HepG2 (cell line): Measurements from ENCODE around the gene TRAPPC12. TPM values are rescaled to one million over a fixed set of nuclear protein-coding genes. Genes with fewer than 3 reads are reported as not detected.

Experiments
- ATF6 ChIP-seq: sonication (generic); formaldehyde crosslinking; conservative IDR thresholded peaks from 2 replicates; pipeline ENCODE4 v1.4.0; 2020; ENCODE audit warnings: missing genetic modification reagents
- BCL6 ChIP-seq: IDR thresholded peaks from 2 replicates; pipeline ENCODE4 v1.6.1; 2016; ENCODE audit warnings: missing genetic modification reagents, missing compliant biosample characterization
- GFI1 ChIP-seq: sonication (generic); formaldehyde crosslinking; IDR thresholded peaks from 2 replicates; pipeline ENCODE4 v1.5.0; 2020; ENCODE audit warnings: missing genetic modification reagents, mild to moderate bottlenecking, borderline replicate concordance
- PHF8 ChIP-seq: sonication (generic); formaldehyde crosslinking; IDR thresholded peaks from 2 replicates; pipeline ENCODE4 v1.5.0; 2020; ENCODE audit warnings: missing genetic modification reagents
- RFX3 ChIP-seq: IDR thresholded peaks from 2 replicates; pipeline ENCODE4 v1.6.1; 2016; ENCODE audit warnings: missing biosample characterization, missing genetic modification reagents
- SAFB2 ChIP-seq: sonication (generic); formaldehyde crosslinking; IDR thresholded peaks from 2 replicates; pipeline ENCODE4 v1.5.1; 2020; ENCODE audit warnings: missing genetic modification reagents, low read depth, mild to moderate bottlenecking, borderline replicate concordance
- SPEN ChIP-seq: sonication (generic); formaldehyde crosslinking; IDR thresholded peaks from 2 replicates; pipeline ENCODE4 v1.5.1; 2020; ENCODE audit warnings: low read depth, mild to moderate bottlenecking, missing genetic modification reagents
- U2AF2 ChIP-seq: fragments of 200-400 bp; formaldehyde crosslinking; IDR thresholded peaks from 2 replicates; pipeline ENCODE4 v1.6.1; 2017; ENCODE audit warnings: low read depth, mild to moderate bottlenecking, low read length
- ZBTB7A ChIP-seq: sonication (generic); formaldehyde crosslinking; IDR thresholded peaks from 2 replicates; pipeline ENCODE4 v1.8.0; 2022; ENCODE audit warnings: mild to moderate bottlenecking, missing genetic modification reagents
- ZBTB7B ChIP-seq: sonication (generic); formaldehyde crosslinking; IDR thresholded peaks from 2 replicates; pipeline ENCODE4 v1.4.0; 2020; ENCODE audit warnings: missing genetic modification reagents
- ZFP36L2 ChIP-seq: sonication (generic); formaldehyde crosslinking; IDR thresholded peaks from 2 replicates; pipeline ENCODE4 v1.4.0; 2020; ENCODE audit warnings: missing genetic modification reagents
- ZFP37 ChIP-seq: sonication (generic); formaldehyde crosslinking; IDR thresholded peaks from 2 replicates; pipeline ENCODE4 v1.4.0; 2020; ENCODE audit warnings: missing genetic modification reagents, borderline replicate concordance
- ZNF296 ChIP-seq: sonication (generic); formaldehyde crosslinking; conservative IDR thresholded peaks from 2 replicates; pipeline ENCODE4 v1.5.0; 2020; ENCODE audit warnings: mild to moderate bottlenecking, missing genetic modification reagents
- ZNF34 ChIP-seq: sonication (generic); formaldehyde crosslinking; IDR thresholded peaks from 2 replicates; pipeline ENCODE4 v1.4.0; 2020; ENCODE audit warnings: mild to moderate bottlenecking, missing genetic modification reagents, borderline replicate concordance
- ZNF382 ChIP-seq: sonication (generic); formaldehyde crosslinking; IDR thresholded peaks from 2 replicates; pipeline ENCODE4 v1.5.0; 2020; ENCODE audit warnings: missing genetic modification reagents, mild to moderate bottlenecking, borderline replicate concordance
- ZNF556 ChIP-seq: sonication (generic); formaldehyde crosslinking; IDR thresholded peaks from 2 replicates; pipeline ENCODE4 v1.4.0; 2020; ENCODE audit warnings: mild to moderate bottlenecking, missing genetic modification reagents, borderline replicate concordance
- ZNF691 ChIP-seq: sonication (generic); formaldehyde crosslinking; IDR thresholded peaks from 2 replicates; pipeline ENCODE4 v1.4.0; 2020; ENCODE audit warnings: missing genetic modification reagents, low read depth, mild to moderate bottlenecking, borderline replicate concordance
- polyA plus RNA-seq, 8 experiments: library from polyadenylated mRNA; depleted of rRNA in 3 of 8; stranded (reverse) in 7 of 8; unstranded in 1 of 8; fragments of >200 nt; fragmentation: Illumina TruSeq in 4 of 8; extraction: Trizol in 4 of 8; gene quantifications; 2 replicates each; pipeline versions ENCODE4 v1.2.1 to v1.2.3, GENCODE V29; 2011 to 2016; ENCODE audit warnings: low read depth in 4 of 8, missing spikeins in 1 of 8, mixed read lengths in 1 of 8; ENCODE audit not compliant: insufficient read depth in 1 of 8
- total RNA-seq, 5 experiments: library from RNA; depleted of rRNA; stranded (reverse); fragments of >200 nt; fragmentation: Illumina TruSeq; extraction: Trizol; gene quantifications; 2 replicates each; pipeline ENCODE4 v1.2.3, GENCODE V29; 2016; ENCODE audit warnings: low read depth in 1 of 5
- TF ChIP-seq, protein P1 (sequence below): sonication (generic); formaldehyde crosslinking; IDR thresholded peaks from 2 replicates; pipeline ENCODE4 v1.4.0; 2020; ENCODE audit warnings: mild to moderate bottlenecking, low read depth, missing genetic modification reagents
- TF ChIP-seq, protein P2 (sequence below): fragments of 450-650 bp; IDR thresholded peaks from 2 replicates; pipeline ENCODE4 v1.6.1; 2016
- TF ChIP-seq, protein P3 (sequence below): sonication (generic); formaldehyde crosslinking; IDR thresholded peaks from 2 replicates; pipeline ENCODE4 v1.4.0; 2020; ENCODE audit warnings: missing genetic modification reagents
- TF ChIP-seq, protein P4 (sequence below): sonication (generic); formaldehyde crosslinking; IDR thresholded peaks from 2 replicates; pipeline ENCODE4 v1.5.0; 2020; ENCODE audit warnings: missing genetic modification reagents

TRAPPC12 gene
- total and polyA plus RNA-seq, 2 of the 13 experiments (the other 11 are each of a cell fraction or from before 2014, with no cell fraction given) = 46.4 to 97.7 TPM

DNA sequence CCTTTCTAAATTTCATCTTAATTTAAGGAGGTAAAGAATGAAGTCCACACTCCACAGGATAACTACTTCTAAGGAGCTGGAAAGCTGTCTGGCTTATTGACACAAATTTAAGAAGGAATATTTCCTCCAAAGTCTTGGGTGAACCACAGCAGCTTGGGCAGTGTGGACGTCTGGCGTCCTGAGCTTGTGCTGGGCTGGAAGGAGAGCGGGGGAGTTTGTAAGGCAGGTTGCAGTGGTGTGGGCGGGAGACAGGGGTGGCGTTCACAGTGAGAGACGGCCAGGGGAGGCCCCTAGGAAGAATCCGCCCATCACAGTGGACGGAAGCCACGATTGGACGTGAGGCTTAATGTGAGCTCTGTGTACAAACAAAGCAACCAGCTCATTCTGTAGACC lies 114.1 kb downstream of the TRAPPC12 start (continued):
- TF ChIP-seq, protein P1, sequence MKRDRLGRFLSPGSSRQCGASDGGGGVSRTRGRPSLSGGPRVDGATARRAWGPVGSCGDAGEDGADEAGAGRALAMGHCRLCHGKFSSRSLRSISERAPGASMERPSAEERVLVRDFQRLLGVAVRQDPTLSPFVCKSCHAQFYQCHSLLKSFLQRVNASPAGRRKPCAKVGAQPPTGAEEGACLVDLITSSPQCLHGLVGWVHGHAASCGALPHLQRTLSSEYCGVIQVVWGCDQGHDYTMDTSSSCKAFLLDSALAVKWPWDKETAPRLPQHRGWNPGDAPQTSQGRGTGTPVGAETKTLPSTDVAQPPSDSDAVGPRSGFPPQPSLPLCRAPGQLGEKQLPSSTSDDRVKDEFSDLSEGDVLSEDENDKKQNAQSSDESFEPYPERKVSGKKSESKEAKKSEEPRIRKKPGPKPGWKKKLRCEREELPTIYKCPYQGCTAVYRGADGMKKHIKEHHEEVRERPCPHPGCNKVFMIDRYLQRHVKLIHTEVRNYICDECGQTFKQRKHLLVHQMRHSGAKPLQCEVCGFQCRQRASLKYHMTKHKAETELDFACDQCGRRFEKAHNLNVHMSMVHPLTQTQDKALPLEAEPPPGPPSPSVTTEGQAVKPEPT (CRISPR knock-in tag) = no peak
- no peak for TF ChIP-seq PHF8 (CRISPR knock-in tag)
- TF ChIP-seq ZNF382 (CRISPR knock-in tag) = no peak
- TF ChIP-seq ZNF556 (CRISPR knock-in tag) = no peak
- TF ChIP-seq ZNF34 (CRISPR knock-in tag) = peak; percentile 39; the same call in 1 of the 2 replicates
- 0 out of 2 replicates have a peak, but pooled peaks have one; percentile 22 for TF ChIP-seq GFI1 (CRISPR knock-in tag)
- TF ChIP-seq U2AF2 = no peak
- no peak for TF ChIP-seq ZNF296 (CRISPR knock-in tag)
- TF ChIP-seq ZFP37 (CRISPR knock-in tag) = no peak
- no peak for TF ChIP-seq ZNF691 (CRISPR knock-in tag)
- TF ChIP-seq, protein P2, sequence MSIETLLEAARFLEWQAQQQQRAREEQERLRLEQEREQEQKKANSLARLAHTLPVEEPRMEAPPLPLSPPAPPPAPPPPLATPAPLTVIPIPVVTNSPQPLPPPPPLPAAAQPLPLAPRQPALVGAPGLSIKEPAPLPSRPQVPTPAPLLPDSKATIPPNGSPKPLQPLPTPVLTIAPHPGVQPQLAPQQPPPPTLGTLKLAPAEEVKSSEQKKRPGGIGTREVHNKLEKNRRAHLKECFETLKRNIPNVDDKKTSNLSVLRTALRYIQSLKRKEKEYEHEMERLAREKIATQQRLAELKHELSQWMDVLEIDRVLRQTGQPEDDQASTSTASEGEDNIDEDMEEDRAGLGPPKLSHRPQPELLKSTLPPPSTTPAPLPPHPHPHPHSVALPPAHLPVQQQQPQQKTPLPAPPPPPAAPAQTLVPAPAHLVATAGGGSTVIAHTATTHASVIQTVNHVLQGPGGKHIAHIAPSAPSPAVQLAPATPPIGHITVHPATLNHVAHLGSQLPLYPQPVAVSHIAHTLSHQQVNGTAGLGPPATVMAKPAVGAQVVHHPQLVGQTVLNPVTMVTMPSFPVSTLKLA = no peak
- TF ChIP-seq BCL6 (CRISPR knock-in tag) = no peak
- TF ChIP-seq, protein P3, sequence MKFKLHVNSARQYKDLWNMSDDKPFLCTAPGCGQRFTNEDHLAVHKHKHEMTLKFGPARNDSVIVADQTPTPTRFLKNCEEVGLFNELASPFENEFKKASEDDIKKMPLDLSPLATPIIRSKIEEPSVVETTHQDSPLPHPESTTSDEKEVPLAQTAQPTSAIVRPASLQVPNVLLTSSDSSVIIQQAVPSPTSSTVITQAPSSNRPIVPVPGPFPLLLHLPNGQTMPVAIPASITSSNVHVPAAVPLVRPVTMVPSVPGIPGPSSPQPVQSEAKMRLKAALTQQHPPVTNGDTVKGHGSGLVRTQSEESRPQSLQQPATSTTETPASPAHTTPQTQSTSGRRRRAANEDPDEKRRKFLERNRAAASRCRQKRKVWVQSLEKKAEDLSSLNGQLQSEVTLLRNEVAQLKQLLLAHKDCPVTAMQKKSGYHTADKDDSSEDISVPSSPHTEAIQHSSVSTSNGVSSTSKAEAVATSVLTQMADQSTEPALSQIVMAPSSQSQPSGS = peak; percentile 24; the same call in 1 of the 2 replicates
- TF ChIP-seq SAFB2 = no peak
- no peak for TF ChIP-seq RFX3
- no peak for TF ChIP-seq ZBTB7A (CRISPR knock-in tag)
- TF ChIP-seq, protein P4, sequence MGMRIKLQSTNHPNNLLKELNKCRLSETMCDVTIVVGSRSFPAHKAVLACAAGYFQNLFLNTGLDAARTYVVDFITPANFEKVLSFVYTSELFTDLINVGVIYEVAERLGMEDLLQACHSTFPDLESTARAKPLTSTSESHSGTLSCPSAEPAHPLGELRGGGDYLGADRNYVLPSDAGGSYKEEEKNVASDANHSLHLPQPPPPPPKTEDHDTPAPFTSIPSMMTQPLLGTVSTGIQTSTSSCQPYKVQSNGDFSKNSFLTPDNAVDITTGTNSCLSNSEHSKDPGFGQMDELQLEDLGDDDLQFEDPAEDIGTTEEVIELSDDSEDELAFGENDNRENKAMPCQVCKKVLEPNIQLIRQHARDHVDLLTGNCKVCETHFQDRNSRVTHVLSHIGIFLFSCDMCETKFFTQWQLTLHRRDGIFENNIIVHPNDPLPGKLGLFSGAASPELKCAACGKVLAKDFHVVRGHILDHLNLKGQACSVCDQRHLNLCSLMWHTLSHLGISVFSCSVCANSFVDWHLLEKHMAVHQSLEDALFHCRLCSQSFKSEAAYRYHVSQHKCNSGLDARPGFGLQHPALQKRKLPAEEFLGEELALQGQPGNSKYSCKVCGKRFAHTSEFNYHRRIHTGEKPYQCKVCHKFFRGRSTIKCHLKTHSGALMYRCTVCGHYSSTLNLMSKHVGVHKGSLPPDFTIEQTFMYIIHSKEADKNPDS (CRISPR knock-in tag) = no peak
- peak; percentile 72; the same call in 1 of the 2 replicates for TF ChIP-seq ATF6
- 0 out of 2 replicates have a peak, but pooled peaks have one; percentile 1 for TF ChIP-seq ZBTB7B (CRISPR knock-in tag)
- no peak for TF ChIP-seq ZFP36L2 (CRISPR knock-in tag)
- TF ChIP-seq SPEN = 0 out of 2 replicates have a peak, but pooled peaks have one; percentile 25
